Stimulated activated CD8-positive, alpha-beta memory T cell treated with anti-CD3 and anti-CD28 coated beads, Interleukin-15, amount 100 ng/mL, for 48 hours (primary cell): Measurements from ENCODE around the gene PWWP2B.
A peak's percentile ranks its signal among the peaks of the same experiment; 100 is the strongest.
"Not testable (repeated sequence)": the region's sequence is repeated elsewhere in the genome, so short reads cannot be mapped to it uniquely, and the experiment has no call there.

Source experiments
- DNase-seq, 2 donors: peaks; one replicate each; pipeline ENCODE4 v3.0.0-alpha.2; 2020; ENCODE audit warnings: low read depth in 2 of 2

The PWWP2B gene

DNA sequence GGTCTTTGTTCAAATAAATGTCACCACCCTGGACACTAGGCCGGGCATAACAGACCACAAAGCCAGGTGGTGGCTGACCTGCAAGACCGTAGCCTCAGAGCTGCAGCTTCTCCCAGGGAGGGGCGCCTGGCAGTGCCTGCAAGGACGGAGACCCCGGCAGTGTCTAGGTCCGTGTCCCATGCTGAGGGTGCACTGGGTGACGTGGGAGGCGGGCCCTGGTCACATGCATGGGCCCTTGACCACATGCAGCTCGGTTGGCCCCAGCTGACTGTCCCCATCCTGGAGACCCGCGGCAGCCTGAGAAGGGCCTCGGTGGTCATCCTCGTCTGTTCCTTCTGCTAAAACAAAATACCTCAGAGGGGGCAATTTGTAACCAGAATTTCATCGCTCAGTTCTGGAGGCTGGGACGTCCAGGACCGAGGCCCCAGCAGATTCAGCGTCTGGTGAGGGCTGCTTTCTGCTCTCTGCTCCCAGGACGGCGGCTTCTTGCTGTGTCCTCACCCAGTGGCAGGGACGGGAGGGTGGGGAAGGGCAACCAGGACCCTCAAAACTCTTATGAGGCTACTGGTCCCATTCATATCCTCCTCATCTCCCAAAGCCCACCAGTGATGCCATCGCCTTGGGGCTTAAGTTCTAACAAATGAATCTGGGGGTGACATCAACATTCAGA lies 36.8 kb downstream of the PWWP2B start:
- no peak for DNase-seq

DNA sequence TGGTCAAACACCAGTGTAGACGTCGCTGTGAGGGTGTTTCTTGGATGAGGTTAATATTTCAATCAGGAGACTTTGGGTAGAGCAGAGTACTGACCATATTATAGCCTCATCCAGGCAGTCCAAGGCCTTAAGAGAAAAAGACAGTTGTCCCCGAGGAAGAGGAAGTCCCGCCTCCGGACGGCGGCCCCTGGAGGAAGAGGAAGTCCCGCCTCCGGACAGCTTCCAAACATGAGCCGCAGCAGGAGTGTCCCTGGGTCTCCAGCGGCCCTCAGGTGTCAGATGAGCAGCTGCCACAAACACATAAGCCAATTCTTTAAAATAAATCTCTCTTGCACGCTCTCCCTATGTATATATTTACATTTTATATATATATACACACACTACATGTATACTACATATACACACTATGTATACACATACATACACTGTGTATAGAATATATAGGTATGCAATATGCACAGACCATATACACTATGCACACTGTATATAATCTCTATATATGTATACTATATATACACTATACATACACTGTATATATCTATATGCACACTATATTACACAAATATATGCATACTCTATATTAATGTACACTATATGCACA lies 37.5 kb downstream of the PWWP2B start:
- DNase-seq = peak; percentile 42 to 45

DNA sequence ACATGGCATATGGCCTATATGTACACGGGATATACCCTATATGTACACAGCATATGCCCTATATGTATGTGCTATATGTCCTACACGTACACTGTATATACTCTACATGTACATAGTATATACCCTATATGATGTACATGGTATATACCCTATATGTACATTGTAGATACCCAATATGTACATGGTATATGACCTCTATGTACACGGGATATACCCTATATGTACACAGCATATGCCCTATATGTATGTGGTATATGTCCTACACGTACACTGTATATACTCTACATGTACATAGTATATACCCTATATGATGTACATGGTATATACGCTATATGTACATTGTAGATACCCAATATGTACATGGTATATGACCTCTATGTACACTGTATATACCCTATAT lies 38.3 kb downstream of the PWWP2B start:
- not testable (repeated sequence) for DNase-seq

DNA sequence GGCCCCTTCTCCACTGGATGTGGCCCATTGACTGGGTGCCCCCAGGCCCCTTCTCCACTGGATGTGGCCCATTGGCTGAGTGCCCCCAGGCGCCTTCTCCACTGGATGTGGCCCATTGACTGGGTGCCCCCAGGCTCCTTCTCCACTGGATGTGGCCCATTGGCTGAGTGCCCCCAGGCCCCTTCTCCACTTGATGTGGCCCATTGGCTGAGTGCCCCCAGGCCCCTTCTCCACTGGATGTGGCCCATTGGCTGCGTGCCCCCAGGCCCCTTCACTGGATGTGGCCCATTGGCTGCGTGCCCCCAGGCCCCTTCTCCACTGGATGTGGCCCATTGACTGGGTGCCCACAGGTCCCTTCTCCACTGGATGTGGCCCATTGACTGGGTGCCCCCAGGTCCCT lies 39.1 kb downstream of the PWWP2B start:
- DNase-seq = not testable (repeated sequence)

DNA sequence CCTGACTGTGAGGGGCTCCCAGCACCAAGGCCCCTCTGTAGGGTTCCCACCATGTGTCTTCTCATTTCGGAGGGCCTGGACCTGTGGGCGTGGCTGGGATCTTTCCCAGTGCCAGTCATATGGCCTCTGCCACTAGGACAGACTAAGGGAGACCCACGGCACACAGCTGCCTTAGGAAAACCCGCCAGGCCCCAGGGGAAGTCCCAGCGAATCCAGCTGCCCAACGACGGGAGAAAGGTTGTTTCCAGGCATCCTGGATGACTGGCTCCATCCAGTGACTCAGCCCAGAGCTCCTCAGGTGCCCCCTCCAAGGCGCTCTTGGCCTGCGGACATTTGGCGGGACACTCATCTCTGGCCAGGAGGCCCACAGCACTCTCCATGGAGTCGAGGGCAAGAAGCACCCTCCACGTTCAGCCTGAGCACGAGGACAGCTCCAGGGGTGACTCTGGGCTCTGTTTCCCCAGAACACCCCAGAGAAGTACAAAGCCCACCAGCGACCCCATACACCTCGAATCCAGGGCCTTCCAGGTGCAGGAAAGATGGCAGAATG lies 39.9 kb downstream of the PWWP2B start:
- DNase-seq = no peak

- no peak for DNase-seq
Measured at GRCh38 chr10:132437541-132437950, 40.5 kb downstream of the PWWP2B start.

- no peak for DNase-seq
Measured at GRCh38 chr10:132438091-132439024, 41.4 kb downstream of the PWWP2B start.

- DNase-seq = no peak
Measured at GRCh38 chr10:132439025-132439388, 42.0 kb downstream of the PWWP2B start.

DNA sequence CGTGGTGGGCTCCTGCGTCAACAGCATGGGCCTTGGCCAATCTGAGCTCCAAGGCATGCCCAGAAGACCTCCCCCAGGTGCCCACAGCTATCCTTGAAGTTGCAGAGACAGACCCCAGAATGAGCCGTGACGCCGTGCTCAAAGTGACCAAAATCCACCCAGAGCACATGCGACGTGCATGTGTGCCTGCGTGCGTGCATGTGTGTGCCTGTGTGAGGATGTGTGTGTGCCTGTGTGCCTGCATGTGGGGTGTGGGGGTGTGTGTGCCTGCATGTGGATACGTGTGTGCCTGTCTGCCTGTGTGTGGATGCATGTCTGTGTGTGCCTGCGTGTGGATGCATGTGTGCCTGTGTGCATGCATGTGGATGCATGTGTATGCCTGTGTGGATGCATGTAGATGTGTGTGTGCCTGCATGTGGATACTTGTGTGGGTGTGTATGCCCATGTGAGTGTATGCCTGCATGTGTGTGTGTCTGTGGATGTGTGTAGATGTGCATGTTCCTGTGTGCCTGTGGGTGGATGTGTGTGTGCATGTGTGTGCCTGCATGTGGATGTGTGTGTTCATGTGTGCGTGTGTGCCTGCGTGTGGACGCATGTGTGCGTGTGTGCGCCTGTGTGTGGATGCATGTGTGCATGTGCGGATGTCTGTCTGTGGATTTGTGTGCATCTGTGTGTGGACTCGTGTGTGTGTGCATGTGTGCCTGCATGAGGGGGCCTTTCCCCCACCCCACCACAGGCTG lies 42.6 kb downstream of the PWWP2B start:
- no peak for DNase-seq

DNA sequence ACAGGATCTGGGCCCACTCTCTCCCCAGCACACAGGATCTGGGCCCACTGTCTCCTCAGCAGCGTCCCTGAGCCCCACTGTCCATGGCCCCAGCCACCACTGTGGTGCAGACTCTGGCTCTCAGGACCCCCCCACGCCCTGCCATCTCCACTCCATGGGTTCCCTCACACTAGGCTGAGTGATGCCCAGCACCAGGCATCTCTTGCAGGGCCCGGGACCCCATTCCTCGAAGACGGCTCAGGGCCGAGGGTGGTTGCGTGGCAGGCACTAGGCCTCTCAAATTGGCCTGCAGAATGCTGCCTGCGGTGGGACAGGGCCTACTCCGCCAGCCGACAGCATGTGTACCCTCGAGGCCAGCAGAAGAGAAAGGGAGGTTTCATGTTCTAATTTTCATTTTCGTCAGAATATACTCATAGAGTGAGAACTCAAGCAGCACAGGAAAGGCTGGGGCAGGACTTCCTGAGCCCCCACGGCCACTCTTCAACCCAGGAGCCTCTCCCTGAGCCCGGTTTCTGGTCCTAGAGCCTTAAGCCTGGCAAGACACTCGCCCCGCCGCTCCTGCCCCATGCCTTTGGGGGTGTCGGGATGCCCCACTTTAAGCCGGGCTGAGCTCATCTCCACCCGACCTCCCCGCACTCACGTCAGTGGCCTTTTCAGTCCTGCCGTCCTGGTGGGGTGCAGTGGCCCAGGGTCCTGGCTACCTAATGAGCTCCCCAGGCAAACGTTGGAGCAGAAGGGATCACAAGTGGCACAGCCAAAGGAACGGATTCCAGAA lies 44.0 kb downstream of the PWWP2B start:
- DNase-seq = no peak

GRCh38 chr10:132441818-132442524 lies 45.0 kb downstream of the PWWP2B start:
- no peak for DNase-seq

GRCh38 chr10:132442636-132443035 lies 45.6 kb downstream of the PWWP2B start:
- DNase-seq = no peak

GRCh38 chr10:132443605-132443982 lies 46.6 kb downstream of the PWWP2B start:
- peak; percentile 66 to 68 for DNase-seq

GRCh38 chr10:132443983-132444876 lies 47.2 kb downstream of the PWWP2B start:
- no peak for DNase-seq

- no peak for DNase-seq
Measured at GRCh38 chr10:132444877-132445351, 47.9 kb downstream of the PWWP2B start.

DNA sequence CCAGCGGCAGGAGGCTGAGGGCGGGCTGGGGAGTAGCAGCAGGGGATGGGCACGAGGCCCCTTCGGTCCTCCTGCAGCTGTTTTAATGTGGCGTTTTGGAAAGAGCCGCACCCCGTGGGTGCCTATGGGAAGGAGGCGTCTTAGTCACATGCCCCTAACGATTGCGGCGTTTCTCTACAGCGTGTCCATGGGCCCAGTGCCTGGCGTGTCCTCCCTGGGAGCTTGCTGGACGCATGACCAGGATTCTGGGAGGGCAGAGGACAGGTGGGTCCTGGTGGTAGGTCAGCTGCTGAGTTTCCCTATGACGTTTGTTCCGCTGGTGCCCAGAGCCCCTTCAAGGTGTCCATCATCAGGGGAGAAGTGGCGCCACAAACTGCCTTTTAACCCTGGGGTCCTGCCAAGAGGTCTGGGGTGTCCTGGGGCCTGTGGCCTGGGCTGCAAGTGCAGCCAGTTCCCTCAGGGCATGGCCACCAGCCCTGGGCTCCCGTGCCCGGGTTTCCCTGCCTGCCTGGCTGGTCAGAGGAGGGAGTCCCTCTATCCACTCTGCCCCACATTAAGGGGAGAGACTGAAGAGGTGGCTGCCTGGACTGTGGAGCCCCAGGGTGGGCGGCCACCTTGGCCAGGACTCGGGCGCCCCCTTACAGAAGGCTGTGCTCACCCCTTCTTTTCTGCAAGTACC lies 48.7 kb downstream of the PWWP2B start:
- no peak for DNase-seq

DNA sequence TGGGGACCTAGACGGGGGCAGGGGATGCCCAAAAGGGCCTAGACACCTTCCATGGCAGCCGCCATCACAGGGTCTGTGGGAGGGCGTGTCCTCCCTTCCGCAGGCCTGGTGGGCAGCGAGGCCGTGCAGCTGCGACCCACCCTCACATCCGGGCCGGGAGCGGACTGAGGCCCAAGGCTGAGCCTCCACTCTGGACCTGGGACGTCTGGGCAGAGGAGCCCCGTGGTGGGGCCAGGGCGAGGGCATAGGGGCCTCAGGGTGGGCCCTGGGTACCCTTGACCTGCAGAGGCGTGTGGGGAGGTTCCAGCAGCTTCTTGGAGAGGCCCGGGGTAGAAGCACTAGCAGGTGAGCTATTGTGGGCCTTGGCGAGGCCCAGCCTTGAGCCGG lies 49.2 kb downstream of the PWWP2B start:
- no peak for DNase-seq

DNA sequence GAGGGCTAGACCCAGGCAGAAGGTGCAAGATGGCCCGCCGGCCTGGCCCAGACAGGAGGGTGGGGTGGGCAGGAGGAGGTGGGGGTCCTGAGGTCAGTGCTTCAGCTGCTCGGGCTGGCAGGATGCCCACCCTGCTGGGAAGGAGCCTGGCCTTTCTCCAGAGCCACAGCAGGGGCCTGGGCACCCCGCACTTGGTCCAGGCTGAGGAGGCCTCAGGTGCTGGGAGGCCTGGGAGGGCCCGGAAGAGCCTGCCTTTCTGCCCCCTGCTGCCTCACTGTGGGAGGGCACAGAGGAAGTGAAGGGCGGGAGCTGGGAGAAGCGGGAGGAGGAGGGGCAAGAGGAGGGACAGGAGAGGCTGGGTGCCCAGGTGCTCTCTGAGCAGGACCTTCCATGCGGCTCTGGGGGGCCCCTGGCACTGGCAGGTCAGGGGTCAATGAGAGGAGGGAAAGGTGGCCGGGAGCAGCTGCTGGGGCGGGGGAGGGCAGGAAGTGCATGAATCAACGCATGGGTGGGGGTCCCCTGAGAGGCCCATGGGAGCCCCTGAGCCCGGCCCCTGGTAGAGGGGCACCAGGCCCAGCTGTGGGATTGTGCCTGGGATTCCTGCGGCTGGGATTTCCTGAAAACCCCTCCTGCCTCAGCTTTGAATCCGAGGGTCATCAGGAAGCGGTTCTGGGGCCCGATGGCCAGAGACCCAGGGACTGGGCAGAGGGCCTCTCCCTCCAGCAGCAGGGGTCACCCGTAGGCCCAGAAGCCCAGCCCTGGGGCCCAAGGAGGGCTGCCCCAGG lies 49.9 kb downstream of the PWWP2B start:
- peak; percentile 63 to 74 for DNase-seq
